Epithelial cell of proximal tubule (primary cell): ENCODE measurements around the gene CDK16. TPM values are rescaled to one million over a fixed set of nuclear protein-coding genes. Genes with fewer than 3 reads are reported as not detected.

ENCODE experiments used
- DNase-seq: peaks from one replicate; pipeline ENCODE4 v3.0.0-alpha.2; 2011; ENCODE audit warnings: low read depth
- H3K4me3 ChIP-seq: 2 replicates; pipeline ENCODE4 v1.5.1; 2011; ENCODE audit warnings: low read depth, mild to moderate bottlenecking, low read length
- CTCF ChIP-seq: conservative IDR thresholded peaks from 2 replicates; pipeline ENCODE4 v1.5.1; 2012; ENCODE audit warnings: low read depth, mild to moderate bottlenecking, low read length
- total RNA-seq: library from RNA; depleted of rRNA; stranded (reverse); fragments of >200 nt; gene quantifications from 2 replicates; pipeline ENCODE4 v1.2.3, GENCODE V29; 2015

The CDK16 gene
- total RNA-seq, 1 donor from 2014 or later, result 83.4 TPM

DNA sequence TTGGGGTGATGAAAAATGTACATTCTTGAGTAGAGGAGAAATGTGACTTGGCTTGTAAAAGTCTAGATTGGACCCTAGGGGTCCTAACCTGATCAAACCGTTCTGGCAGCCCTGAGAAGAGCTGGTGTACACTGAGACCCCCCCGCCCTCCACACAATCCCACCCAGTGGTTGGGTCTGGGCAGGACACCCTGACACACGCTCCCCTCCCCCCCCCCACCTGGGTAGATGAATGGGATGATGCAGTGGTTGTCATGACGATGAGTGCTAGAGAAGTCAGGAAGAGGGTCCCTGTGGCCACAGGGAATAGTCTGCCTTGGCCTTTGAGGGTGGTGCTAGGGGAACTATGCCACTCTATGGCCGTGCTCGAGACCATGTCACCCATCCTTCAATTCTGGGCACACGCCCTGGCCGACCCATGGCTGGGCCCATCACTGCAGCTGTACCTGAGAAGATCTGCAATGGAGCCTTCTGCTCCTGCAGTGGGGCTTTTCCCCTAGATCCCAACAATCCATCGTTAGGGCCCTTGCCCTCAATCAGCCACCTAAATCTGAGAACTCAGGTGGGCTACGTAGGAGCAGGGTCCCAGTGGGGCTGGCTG is 4.4 kb downstream of the CDK16 start:
- DNase-seq, result no peak
- H3K4me3 ChIP-seq, result no peak overlapping the region
- no peak for TF ChIP-seq CTCF

GRCh38 chrX:47223476-47224250 is 5.2 kb downstream of the CDK16 start:
- no peak for TF ChIP-seq CTCF
- no peak for DNase-seq
- no peak overlapping the region for H3K4me3 ChIP-seq

DNA sequence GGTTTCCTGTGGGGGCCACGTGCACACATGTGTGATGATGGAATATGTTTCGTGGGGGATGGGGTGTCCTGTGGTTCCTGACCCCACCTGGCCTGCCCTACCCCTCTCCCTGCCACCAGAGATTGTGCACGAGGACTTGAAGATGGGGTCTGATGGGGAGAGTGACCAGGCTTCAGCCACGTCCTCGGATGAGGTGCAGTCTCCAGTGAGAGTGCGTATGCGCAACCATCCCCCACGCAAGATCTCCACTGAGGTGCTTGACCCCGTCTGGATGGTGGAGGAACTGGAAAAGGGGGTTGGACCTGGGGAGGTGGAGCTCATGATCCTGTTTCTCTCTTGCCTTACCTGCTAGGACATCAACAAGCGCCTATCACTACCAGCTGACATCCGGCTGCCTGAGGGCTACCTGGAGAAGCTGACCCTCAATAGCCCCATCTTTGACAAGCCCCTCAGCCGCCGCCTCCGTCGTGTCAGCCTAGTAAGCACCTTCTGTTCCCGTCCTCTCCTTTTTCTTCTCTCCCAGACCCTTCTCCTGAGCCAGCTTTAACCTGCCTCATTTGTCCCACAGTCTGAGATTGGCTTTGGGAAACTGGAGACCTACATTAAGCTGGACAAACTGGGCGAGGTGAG is 5.9 kb downstream of the CDK16 start:
- TF ChIP-seq CTCF, result no peak
- no peak for DNase-seq

GRCh38 chrX:47224896-47225290 is 6.4 kb downstream of the CDK16 start:
- H3K4me3 ChIP-seq, result no peak overlapping the region
- no peak for TF ChIP-seq CTCF
- no peak for DNase-seq

More for the DNA sequence above, 5.9 kb downstream of the CDK16 start:
- no peak overlapping the region for H3K4me3 ChIP-seq

GRCh38 chrX:47226071-47226470 is 7.6 kb downstream of the CDK16 start:
- DNase-seq, result no peak
- no peak overlapping the region for H3K4me3 ChIP-seq
- TF ChIP-seq CTCF, result no peak

GRCh38 chrX:47226531-47227333 is 8.3 kb downstream of the CDK16 start:
- no peak for DNase-seq
- TF ChIP-seq CTCF, result no peak
- no peak overlapping the region for H3K4me3 ChIP-seq
